Lung (tissue), 12 donors: Measurements from ENCODE around the gene KRTCAP2. TPM values are rescaled to one million over a fixed set of nuclear protein-coding genes. Genes with fewer than 3 reads are reported as not detected.

ENCODE experiments used
- ATAC-seq: fragments of 200-7000 bp; cut with Tn5 transposase; one replicate; pipeline ENCODE4 v1.9.1; 2020; ENCODE audit warnings: moderate number of reproducible peaks; ENCODE audit not compliant: insufficient read depth, low FRiP score
- DNase-seq, 3 donors: peaks; one replicate each; pipeline ENCODE4 v3.0.0-alpha.2; 2013 to 2017
- H3K27ac ChIP-seq, 2 donors: one replicate each; pipeline ENCODE4 v1.5.1; 2013; ENCODE audit warnings: mild to moderate bottlenecking in 2 of 2, moderate library complexity in 2 of 2, control low read depth in 1 of 2, inconsistent platforms in 1 of 2, low read depth in 1 of 2, low read length in 1 of 2
- H3K27me3 ChIP-seq, 3 donors: one replicate each; pipeline ENCODE4 v1.5.1; 2013; ENCODE audit warnings: low read length in 2 of 3; ENCODE audit not compliant: control insufficient read depth in 3 of 3, insufficient read depth in 3 of 3
- H3K36me3 ChIP-seq, 4 donors: one replicate each; pipeline ENCODE4 v1.5.1; 2013; ENCODE audit warnings: low read length in 4 of 4, mild to moderate bottlenecking in 1 of 4, moderate library complexity in 1 of 4; ENCODE audit not compliant: control insufficient read depth in 4 of 4, insufficient read depth in 4 of 4
- H3K4me1 ChIP-seq, 5 donors: one replicate each; pipeline ENCODE4 v1.5.1; 2013; ENCODE audit warnings: low read length in 5 of 5, mild to moderate bottlenecking in 2 of 5, moderate library complexity in 1 of 5; ENCODE audit not compliant: control insufficient read depth in 5 of 5, insufficient read depth in 5 of 5
- H3K4me3 ChIP-seq: one replicate; pipeline ENCODE4 v1.5.1; 2013; ENCODE audit warnings: mild to moderate bottlenecking, control low read depth, moderate library complexity
- H3K9ac ChIP-seq, 2 donors: one replicate each; pipeline ENCODE4 v1.5.1; 2013; ENCODE audit warnings: low read length in 2 of 2, control low read depth in 1 of 2; ENCODE audit not compliant: insufficient read depth in 1 of 2
- H3K9me3 ChIP-seq, 4 donors: one replicate each; pipeline ENCODE4 v1.5.1; 2013; ENCODE audit warnings: low read length in 3 of 4, mild to moderate bottlenecking in 1 of 4, moderate library complexity in 1 of 4; ENCODE audit not compliant: control insufficient read depth in 4 of 4, insufficient read depth in 3 of 4
- WGBS, 2 donors: extraction: QIAGEN DNeasy Blood & Tissue Kit; methylation state at CpG; one replicate each; pipeline ENCODE4 v1.1.7; 2013; 5-methylcytosine and 5-hydroxymethylcytosine counted together
- polyA plus RNA-seq, 2 donors: library from polyadenylated mRNA; stranded (reverse); fragments of 200-250 nt; gene quantifications; one replicate each; pipeline ENCODE4 v1.2.1, GENCODE V29; 2013
- total RNA-seq, 2 donors: library from RNA; depleted of rRNA in 1 of 2; stranded (reverse); fragments of >200 nt in 1 of 2; gene quantifications; one replicate each; pipeline ENCODE4 v1.2.1, GENCODE V29; 2014 to 2021
- TF ChIP-seq, protein P1 (sequence below): IDR thresholded peaks from 2 replicates; pipeline ENCODE4 v1.5.1; 2012; ENCODE audit warnings: mild to moderate bottlenecking; ENCODE audit errors: control extremely low read depth, extremely low read depth
- donor health status: control.
- donor health status: control.
- donor health status: Bipolar disorder and iron deficiency.
- donor health status: healthy.
- donor health status: DM: yes; HTN: yes; CAD: no.

KRTCAP2 gene
- total and polyA plus RNA-seq, 4 donors: 58.2 to 592 (median 190) TPM

DNA sequence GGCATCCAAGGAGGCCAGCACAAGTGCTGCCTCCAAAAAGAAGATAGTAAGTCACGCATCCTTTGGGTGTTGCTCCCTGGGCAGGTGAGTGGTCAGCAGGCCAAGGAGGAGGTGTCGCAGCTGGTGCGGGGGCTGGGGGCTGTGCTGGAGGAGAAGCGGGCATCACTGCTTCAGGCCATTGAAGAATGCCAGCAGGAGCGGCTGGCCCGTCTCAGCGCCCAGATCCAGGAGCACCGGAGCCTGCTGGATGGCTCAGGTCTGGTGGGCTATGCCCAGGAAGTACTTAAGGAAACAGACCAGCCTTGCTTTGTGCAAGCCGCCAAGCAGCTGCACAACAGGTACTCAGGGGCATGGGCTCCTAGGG, 4.8 kb upstream of the KRTCAP2 start:
- DNase-seq (no peak), ATAC-seq (no peak)
- WGBS, 2 donors: 95% methylated on average over 9 of the region's 9 CpGs
- H3K27ac ChIP-seq: peak overlapping the region in 1 of 2 donors; percentile 57
- TF ChIP-seq, protein P1, sequence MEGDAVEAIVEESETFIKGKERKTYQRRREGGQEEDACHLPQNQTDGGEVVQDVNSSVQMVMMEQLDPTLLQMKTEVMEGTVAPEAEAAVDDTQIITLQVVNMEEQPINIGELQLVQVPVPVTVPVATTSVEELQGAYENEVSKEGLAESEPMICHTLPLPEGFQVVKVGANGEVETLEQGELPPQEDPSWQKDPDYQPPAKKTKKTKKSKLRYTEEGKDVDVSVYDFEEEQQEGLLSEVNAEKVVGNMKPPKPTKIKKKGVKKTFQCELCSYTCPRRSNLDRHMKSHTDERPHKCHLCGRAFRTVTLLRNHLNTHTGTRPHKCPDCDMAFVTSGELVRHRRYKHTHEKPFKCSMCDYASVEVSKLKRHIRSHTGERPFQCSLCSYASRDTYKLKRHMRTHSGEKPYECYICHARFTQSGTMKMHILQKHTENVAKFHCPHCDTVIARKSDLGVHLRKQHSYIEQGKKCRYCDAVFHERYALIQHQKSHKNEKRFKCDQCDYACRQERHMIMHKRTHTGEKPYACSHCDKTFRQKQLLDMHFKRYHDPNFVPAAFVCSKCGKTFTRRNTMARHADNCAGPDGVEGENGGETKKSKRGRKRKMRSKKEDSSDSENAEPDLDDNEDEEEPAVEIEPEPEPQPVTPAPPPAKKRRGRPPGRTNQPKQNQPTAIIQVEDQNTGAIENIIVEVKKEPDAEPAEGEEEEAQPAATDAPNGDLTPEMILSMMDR: no peak
- H3K36me3 ChIP-seq: no peaks in the 10 kb centered on the region
- no peak overlapping the region for H3K4me3 ChIP-seq
- H3K27me3 ChIP-seq: no peaks in the 10 kb centered on the region
- no peak overlapping the region for H3K9ac ChIP-seq
- peaks cover 0 to 2% (median 0%) of the 10 kb centered on the region in 4 donors for H3K9me3 ChIP-seq
- H3K4me1 ChIP-seq: peaks cover 0 to 22% (median 3%) of the 10 kb centered on the region in 5 donors

DNA sequence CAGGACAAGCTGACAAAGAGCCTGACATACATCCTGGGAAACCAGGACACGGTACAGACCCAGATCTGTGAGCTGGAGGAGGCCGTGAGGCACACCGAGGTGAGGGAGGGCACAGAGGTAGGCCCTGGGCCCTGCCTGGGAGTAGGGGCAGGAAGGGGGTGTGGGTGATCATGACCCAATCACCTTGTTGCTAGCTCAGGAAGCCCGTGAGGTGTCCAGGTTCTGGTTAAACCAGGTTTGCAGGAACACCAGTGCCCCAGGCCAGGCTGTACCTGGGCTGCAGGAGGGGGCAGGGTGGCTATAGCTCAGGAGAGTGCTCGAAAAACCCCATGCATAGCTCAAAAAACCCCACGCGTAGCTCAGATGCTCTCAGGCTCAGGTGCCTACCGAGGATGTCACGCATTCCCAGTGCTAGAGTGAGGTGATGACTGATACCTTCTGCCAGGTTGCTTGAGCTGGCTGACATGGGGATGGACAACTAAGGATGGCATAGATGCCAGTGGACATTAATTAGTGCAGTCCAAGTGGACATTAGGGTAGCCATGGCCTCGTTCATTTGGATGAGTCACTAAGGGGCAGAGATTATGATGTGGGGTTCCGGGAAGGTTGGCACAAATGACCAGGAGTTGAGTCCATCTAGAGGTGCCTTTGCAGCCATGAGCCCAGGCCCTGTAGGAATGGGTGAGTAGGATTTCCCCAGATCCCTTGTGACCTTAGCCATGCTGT, 4.3 kb upstream of the KRTCAP2 start:
- Histone ChIP-seq H3K27me3 (no peaks in the 10 kb centered on the region), H3K9ac (no peak overlapping the region), H3K9me3 (peaks cover 0 to 2% (median 0%) of the 10 kb centered on the region in 4 donors), H3K36me3 (no peaks in the 10 kb centered on the region), H3K27ac (peak overlapping the region in 1 of 2 donors; percentile 57), H3K4me3 (no peak overlapping the region), H3K4me1 (peaks cover 0 to 23% (median 3%) of the 10 kb centered on the region in 5 donors)
- DNase-seq (no peak), ATAC-seq (no peak)
- 62 to 83% methylated on average over 11 of the region's 11 CpGs for WGBS, 2 donors
- TF ChIP-seq, protein P1: no peak

DNA sequence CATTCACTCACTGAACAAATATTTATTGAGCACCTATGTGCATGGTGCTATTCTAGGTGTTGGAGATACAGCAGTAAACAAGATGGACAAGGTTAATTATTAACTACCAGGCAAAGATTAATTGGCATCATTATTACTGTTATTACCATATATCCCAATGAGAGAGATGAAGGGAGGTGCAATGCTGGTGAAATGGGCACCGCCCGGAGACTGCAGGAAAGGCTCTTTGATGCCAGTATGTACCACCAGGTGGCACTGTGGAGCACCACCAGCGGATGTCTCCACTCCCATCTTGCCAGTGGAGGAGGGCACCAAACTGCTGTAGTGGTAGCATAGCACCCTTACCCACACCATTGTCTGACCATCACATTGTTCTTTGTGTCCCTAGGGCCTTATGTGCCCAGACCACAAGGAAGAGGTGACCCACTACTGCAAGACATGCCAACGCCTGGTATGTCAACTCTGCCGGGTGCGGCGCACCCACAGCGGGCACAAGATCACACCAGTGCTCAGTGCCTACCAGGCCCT, 3.5 kb upstream of the KRTCAP2 start:
- Histone ChIP-seq H3K4me1 (peaks cover 0 to 29% (median 3%) of the 10 kb centered on the region in 5 donors), H3K27me3 (no peaks in the 10 kb centered on the region), H3K4me3 (no peak overlapping the region), H3K9me3 (no peaks in the 10 kb centered on the region), H3K27ac (peak overlapping the region in 1 of 2 donors; percentile 33), H3K9ac (no peak overlapping the region), H3K36me3 (no peaks in the 10 kb centered on the region)
- DNase-seq: peak; percentile 78 to 83 (median 82)
- 59 to 63% methylated on average over 8 of the region's 8 CpGs for WGBS, 2 donors
- TF ChIP-seq, protein P1: peak; percentile 82
- ATAC-seq: peak; percentile 67
